ENCODE data around the gene CAMK2N1.
A peak's percentile ranks its signal among the peaks of the same experiment; 100 is the strongest.
"Not testable (repeated sequence)": the region's sequence is repeated elsewhere in the genome, so short reads cannot be mapped to it uniquely, and the experiment has no call there.

The CAMK2N1 gene

GRCh38 chr1:20485527-20486456 lies at the start of gene CAMK2N1:
Gene CAMK2N1, minus strand, starts transcription at chr1:20486210. Its CDS starts 831 bp downstream, at chr1:20485379.
- peaks cover 74% of the 10 kb centered on the region for H3K27me3 ChIP-seq (ENCODE audit: control insufficient read depth, insufficient read depth, low read length)
- H3K4me3 ChIP-seq (ENCODE audit: low read length) = peak within 1 kb of the TSS; percentile 86
- H3K4me1 ChIP-seq (ENCODE audit: control insufficient read depth, low read depth, low read length) = peaks cover 23% of the 10 kb centered on the region
- H3K36me3 ChIP-seq (ENCODE audit: control insufficient read depth, low read depth, low read length) = no peaks in the 10 kb centered on the region
- no peaks in the 10 kb centered on the region for H3K9me3 ChIP-seq (ENCODE audit: control insufficient read depth, low read depth, low read length)
- no peak within 1 kb of the TSS for H3K27ac ChIP-seq (ENCODE audit: low read length)
- peak within 1 kb of the TSS; percentile 63 for H3K9ac ChIP-seq (ENCODE audit: low read length)

GRCh38 chr1:20534659-20535417 lies 48.8 kb upstream of the CAMK2N1 start:
- Histone ChIP-seq H3K27ac (ENCODE audit: low read length) (no peak overlapping the region), H3K36me3 (ENCODE audit: control insufficient read depth, low read depth, low read length) (no peaks in the 10 kb centered on the region), H3K9me3 (ENCODE audit: control insufficient read depth, low read depth, low read length) (no peaks in the 10 kb centered on the region), H3K27me3 (ENCODE audit: control insufficient read depth, insufficient read depth, low read length) (peaks cover 15% of the 10 kb centered on the region), H3K4me1 (ENCODE audit: control insufficient read depth, low read depth, low read length) (no peaks in the 10 kb centered on the region), H3K4me3 (ENCODE audit: low read length) (no peak overlapping the region), H3K9ac (ENCODE audit: low read length) (no peak overlapping the region)

GRCh38 chr1:20533635-20534034 lies 47.6 kb upstream of the CAMK2N1 start:
- H3K4me1 ChIP-seq (ENCODE audit: control insufficient read depth, low read depth, low read length) = no peaks in the 10 kb centered on the region
- no peak overlapping the region for H3K27ac ChIP-seq (ENCODE audit: low read length)

GRCh38 chr1:20530901-20531300 lies 44.9 kb upstream of the CAMK2N1 start:
- H3K4me3 ChIP-seq (ENCODE audit: low read length) = no peak overlapping the region
- H3K27ac ChIP-seq (ENCODE audit: low read length) = no peak overlapping the region
- H3K4me1 ChIP-seq (ENCODE audit: control insufficient read depth, low read depth, low read length) = no peaks in the 10 kb centered on the region
- no peaks in the 10 kb centered on the region for H3K9me3 ChIP-seq (ENCODE audit: control insufficient read depth, low read depth, low read length)
- no peak overlapping the region for H3K9ac ChIP-seq (ENCODE audit: low read length)
- H3K36me3 ChIP-seq (ENCODE audit: control insufficient read depth, low read depth, low read length) = no peaks in the 10 kb centered on the region
- peaks cover 25% of the 10 kb centered on the region for H3K27me3 ChIP-seq (ENCODE audit: control insufficient read depth, insufficient read depth, low read length)

More at GRCh38 chr1:20533635-20534034, 47.6 kb upstream of the CAMK2N1 start:
- no peaks in the 10 kb centered on the region for H3K9me3 ChIP-seq (ENCODE audit: control insufficient read depth, low read depth, low read length)
- no peaks in the 10 kb centered on the region for H3K36me3 ChIP-seq (ENCODE audit: control insufficient read depth, low read depth, low read length)
- H3K9ac ChIP-seq (ENCODE audit: low read length) = no peak overlapping the region
- H3K4me3 ChIP-seq (ENCODE audit: low read length) = no peak overlapping the region
- H3K27me3 ChIP-seq (ENCODE audit: control insufficient read depth, insufficient read depth, low read length) = peaks cover 22% of the 10 kb centered on the region

GRCh38 chr1:20530306-20530705 lies 44.3 kb upstream of the CAMK2N1 start:
- Histone ChIP-seq H3K9me3 (ENCODE audit: control insufficient read depth, low read depth, low read length) (no peaks in the 10 kb centered on the region), H3K9ac (ENCODE audit: low read length) (no peak overlapping the region), H3K4me3 (ENCODE audit: low read length) (no peak overlapping the region), H3K27me3 (ENCODE audit: control insufficient read depth, insufficient read depth, low read length) (peaks cover 23% of the 10 kb centered on the region), H3K27ac (ENCODE audit: low read length) (no peak overlapping the region), H3K36me3 (ENCODE audit: control insufficient read depth, low read depth, low read length) (no peaks in the 10 kb centered on the region), H3K4me1 (ENCODE audit: control insufficient read depth, low read depth, low read length) (no peaks in the 10 kb centered on the region)

- Histone ChIP-seq H3K36me3 (ENCODE audit: control insufficient read depth, low read depth, low read length) (no peaks in the 10 kb centered on the region), H3K4me3 (ENCODE audit: low read length) (no peak overlapping the region), H3K27me3 (ENCODE audit: control insufficient read depth, insufficient read depth, low read length) (peaks cover 23% of the 10 kb centered on the region), H3K9ac (ENCODE audit: low read length) (no peak overlapping the region), H3K4me1 (ENCODE audit: control insufficient read depth, low read depth, low read length) (no peaks in the 10 kb centered on the region), H3K9me3 (ENCODE audit: control insufficient read depth, low read depth, low read length) (no peaks in the 10 kb centered on the region), H3K27ac (ENCODE audit: low read length) (no peak overlapping the region)
Measured at GRCh38 chr1:20528221-20528620, 42.2 kb upstream of the CAMK2N1 start.

GRCh38 chr1:20526267-20526666 lies 40.3 kb upstream of the CAMK2N1 start:
- no peaks in the 10 kb centered on the region for H3K36me3 ChIP-seq (ENCODE audit: control insufficient read depth, low read depth, low read length)
- H3K9ac ChIP-seq (ENCODE audit: low read length) = no peak overlapping the region
- no peak overlapping the region for H3K4me3 ChIP-seq (ENCODE audit: low read length)
- H3K9me3 ChIP-seq (ENCODE audit: control insufficient read depth, low read depth, low read length) = no peaks in the 10 kb centered on the region
- no peak overlapping the region for H3K27ac ChIP-seq (ENCODE audit: low read length)
- no peaks in the 10 kb centered on the region for H3K4me1 ChIP-seq (ENCODE audit: control insufficient read depth, low read depth, low read length)
- H3K27me3 ChIP-seq (ENCODE audit: control insufficient read depth, insufficient read depth, low read length) = peaks cover 27% of the 10 kb centered on the region

GRCh38 chr1:20521960-20522861 lies 36.2 kb upstream of the CAMK2N1 start:
- no peaks in the 10 kb centered on the region for H3K9me3 ChIP-seq (ENCODE audit: control insufficient read depth, low read depth, low read length)
- H3K27me3 ChIP-seq (ENCODE audit: control insufficient read depth, insufficient read depth, low read length) = peaks cover 11% of the 10 kb centered on the region
- no peak overlapping the region for H3K27ac ChIP-seq (ENCODE audit: low read length)
- H3K36me3 ChIP-seq (ENCODE audit: control insufficient read depth, low read depth, low read length) = no peaks in the 10 kb centered on the region
- peak overlapping the region; percentile 21 for H3K4me3 ChIP-seq (ENCODE audit: low read length)
- H3K4me1 ChIP-seq (ENCODE audit: control insufficient read depth, low read depth, low read length) = no peaks in the 10 kb centered on the region
- H3K9ac ChIP-seq (ENCODE audit: low read length) = no peak overlapping the region

- H3K9ac ChIP-seq (ENCODE audit: low read length); H3K9me3 ChIP-seq (ENCODE audit: control insufficient read depth, low read depth, low read length); H3K36me3 ChIP-seq (ENCODE audit: control insufficient read depth, low read depth, low read length); H3K4me3 ChIP-seq (ENCODE audit: low read length); H3K4me1 ChIP-seq (ENCODE audit: control insufficient read depth, low read depth, low read length); H3K27me3 ChIP-seq (ENCODE audit: control insufficient read depth, insufficient read depth, low read length); H3K27ac ChIP-seq (ENCODE audit: low read length): not testable (repeated sequence)
Measured at GRCh38 chr1:20519609-20520262, 33.7 kb upstream of the CAMK2N1 start.

GRCh38 chr1:20511518-20512428 lies 25.8 kb upstream of the CAMK2N1 start:
- Histone ChIP-seq H3K4me3 (ENCODE audit: low read length) (no peak overlapping the region), H3K36me3 (ENCODE audit: control insufficient read depth, low read depth, low read length) (no peaks in the 10 kb centered on the region), H3K27me3 (ENCODE audit: control insufficient read depth, insufficient read depth, low read length) (peaks cover 36% of the 10 kb centered on the region), H3K9ac (ENCODE audit: low read length) (no peak overlapping the region), H3K27ac (ENCODE audit: low read length) (no peak overlapping the region), H3K4me1 (ENCODE audit: control insufficient read depth, low read depth, low read length) (no peaks in the 10 kb centered on the region), H3K9me3 (ENCODE audit: control insufficient read depth, low read depth, low read length) (no peaks in the 10 kb centered on the region)

Measured in iPS-18a (cell line).